ENCODE measurements around the gene WASL. TPM values are rescaled to one million over a fixed set of nuclear protein-coding genes. Genes with fewer than 3 reads are reported as not detected.
"Not testable (repeated sequence)": the region's sequence is repeated elsewhere in the genome, so short reads cannot be mapped to it uniquely, and the experiment has no call there.

The WASL gene
- total RNA-seq = 1 to 10 TPM; 7.1 to 7.3 TPM

- DNase-seq = peak; percentile 88
- Mint-ChIP-seq H3K36me3 (ENCODE audit: low read depth) (peaks cover 21% of the 10 kb centered on the region), H3K27ac (peak within 1 kb of the TSS; percentile 90), H3K4me1 (peaks cover 35% of the 10 kb centered on the region), H3K9me3 (no peaks in the 10 kb centered on the region), H3K27me3 (no peaks in the 10 kb centered on the region), H3K4me3 (peak within 1 kb of the TSS; percentile 100)
- ChIA-PET POLR2A (interaction anchor here (0.7 to 2.3 kb wide), 14 partner anchors 9 to 1181 kb away, joined by 3 to 10 read pairs (median 5); partner anchors contain the start of genes NDUFA5 and POT1), CTCF (interaction anchor here (0.6 to 1.8 kb wide), 14 partner anchors 8 to 190 kb away, joined by 3 to 7 read pairs (median 4); no protein-coding TSS in a partner anchor)
Observed at GRCh38 chr7:123748734-123749536, at the start of gene WASL. WASL (minus strand) TSS chr7:123749003; CDS start chr7:123748734, 269 bp downstream.

GRCh38 chr7:123797673-123798531 lies 49.1 kb upstream of the WASL start:
- ChIA-PET CTCF (interaction anchor here (0.9 to 3.0 kb wide), 3 partner anchors 61 to 71 kb away, joined by 3 to 17 read pairs (median 3); no protein-coding TSS in a partner anchor), POLR2A (no interaction called here)
- Mint-ChIP-seq H3K9me3 (no peaks in the 10 kb centered on the region), H3K4me1 (no peaks in the 10 kb centered on the region), H3K36me3 (ENCODE audit: low read depth) (no peaks in the 10 kb centered on the region), H3K4me3 (no peak overlapping the region), H3K27ac (no peak overlapping the region), H3K27me3 (no peaks in the 10 kb centered on the region)
- no peak for DNase-seq

GRCh38 chr7:123796568-123796967 lies 47.8 kb upstream of the WASL start:
- Mint-ChIP-seq H3K4me3 (no peak overlapping the region), H3K9me3 (no peaks in the 10 kb centered on the region), H3K36me3 (ENCODE audit: low read depth) (no peaks in the 10 kb centered on the region), H3K27me3 (no peaks in the 10 kb centered on the region), H3K4me1 (no peaks in the 10 kb centered on the region), H3K27ac (no peak overlapping the region)
- POLR2A ChIA-PET = no interaction called here
- CTCF ChIA-PET = interaction anchor here (0.6 to 3.0 kb wide), 2 partner anchors 69 to 76 kb away, joined by 4 to 17 read pairs; no protein-coding TSS in a partner anchor
- no peak for DNase-seq

GRCh38 chr7:123795917-123796316 lies 47.1 kb upstream of the WASL start:
- ChIA-PET CTCF (interaction anchor here (0.6 kb wide), 1 partner anchor 11 kb away, joined by 6 read pairs; no protein-coding TSS in a partner anchor), POLR2A (no interaction called here)
- no peaks in the 10 kb centered on the region for H3K36me3 Mint-ChIP-seq (ENCODE audit: low read depth)
- no peak overlapping the region for H3K4me3 Mint-ChIP-seq
- no peaks in the 10 kb centered on the region for H3K27me3 Mint-ChIP-seq
- no peaks in the 10 kb centered on the region for H3K9me3 Mint-ChIP-seq
- H3K27ac Mint-ChIP-seq = no peak overlapping the region
- no peaks in the 10 kb centered on the region for H3K4me1 Mint-ChIP-seq
- no peak for DNase-seq

- DNase-seq; H3K27me3 Mint-ChIP-seq; H3K36me3 Mint-ChIP-seq (ENCODE audit: low read depth); POLR2A ChIA-PET; H3K9me3 Mint-ChIP-seq; H3K4me1 Mint-ChIP-seq; H3K4me3 Mint-ChIP-seq; H3K27ac Mint-ChIP-seq: not testable (repeated sequence)
- CTCF ChIA-PET = interaction anchor here (0.6 kb wide), 1 partner anchor 12 kb away, joined by 6 read pairs; no protein-coding TSS in a partner anchor
Observed at GRCh38 chr7:123795116-123795515, 46.3 kb upstream of the WASL start.

GRCh38 chr7:123792547-123792946 lies 43.7 kb upstream of the WASL start:
- CTCF ChIA-PET = no interaction called here
- H3K9me3 Mint-ChIP-seq = no peaks in the 10 kb centered on the region

GRCh38 chr7:123791001-123791400 lies 42.2 kb upstream of the WASL start:
- no peak overlapping the region for H3K4me3 Mint-ChIP-seq
- DNase-seq = no peak
- no peaks in the 10 kb centered on the region for H3K36me3 Mint-ChIP-seq (ENCODE audit: low read depth)
- H3K27me3 Mint-ChIP-seq = no peaks in the 10 kb centered on the region
- H3K9me3 Mint-ChIP-seq = no peaks in the 10 kb centered on the region
- H3K27ac Mint-ChIP-seq = no peak overlapping the region
- no peaks in the 10 kb centered on the region for H3K4me1 Mint-ChIP-seq
- ChIA-PET POLR2A (no interaction called here), CTCF (interaction anchor here (0.7 kb wide), 1 partner anchor 74 kb away, joined by 3 read pairs; no protein-coding TSS in a partner anchor)

More at GRCh38 chr7:123792547-123792946, 43.7 kb upstream of the WASL start:
- POLR2A ChIA-PET = no interaction called here
- Mint-ChIP-seq H3K36me3 (ENCODE audit: low read depth) (no peaks in the 10 kb centered on the region), H3K27me3 (no peaks in the 10 kb centered on the region), H3K27ac (no peak overlapping the region), H3K4me3 (no peak overlapping the region), H3K4me1 (no peaks in the 10 kb centered on the region)
- no peak for DNase-seq

- Mint-ChIP-seq H3K4me1 (no peaks in the 10 kb centered on the region), H3K27ac (no peak overlapping the region), H3K36me3 (ENCODE audit: low read depth) (no peaks in the 10 kb centered on the region), H3K27me3 (no peaks in the 10 kb centered on the region), H3K4me3 (no peak overlapping the region), H3K9me3 (no peaks in the 10 kb centered on the region)
- DNase-seq = no peak
- ChIA-PET POLR2A (no interaction called here), CTCF (no interaction called here)
Observed at GRCh38 chr7:123789817-123790216, 41.0 kb upstream of the WASL start.

- ChIA-PET CTCF (no interaction called here), POLR2A (no interaction called here)
- H3K27me3 Mint-ChIP-seq = no peaks in the 10 kb centered on the region
- no peak overlapping the region for H3K27ac Mint-ChIP-seq
- no peaks in the 10 kb centered on the region for H3K9me3 Mint-ChIP-seq
- no peak for DNase-seq
- H3K4me1 Mint-ChIP-seq = no peaks in the 10 kb centered on the region
- H3K36me3 Mint-ChIP-seq (ENCODE audit: low read depth) = no peaks in the 10 kb centered on the region
- no peak overlapping the region for H3K4me3 Mint-ChIP-seq
Observed at GRCh38 chr7:123789206-123789784, 40.5 kb upstream of the WASL start.

GRCh38 chr7:123788584-123788983 lies 39.8 kb upstream of the WASL start:
- H3K9me3 Mint-ChIP-seq = no peaks in the 10 kb centered on the region
- CTCF ChIA-PET = interaction anchor here (0.7 kb wide), 1 partner anchor 9 kb away, joined by 3 read pairs; no protein-coding TSS in a partner anchor
- DNase-seq = no peak
- H3K27me3 Mint-ChIP-seq = no peaks in the 10 kb centered on the region
- POLR2A ChIA-PET = no interaction called here
- H3K36me3 Mint-ChIP-seq (ENCODE audit: low read depth) = no peaks in the 10 kb centered on the region
- no peaks in the 10 kb centered on the region for H3K4me1 Mint-ChIP-seq
- H3K4me3 Mint-ChIP-seq = no peak overlapping the region
- no peak overlapping the region for H3K27ac Mint-ChIP-seq

- H3K27ac Mint-ChIP-seq = no peak overlapping the region
- H3K4me3 Mint-ChIP-seq = no peak overlapping the region
- no peaks in the 10 kb centered on the region for H3K36me3 Mint-ChIP-seq (ENCODE audit: low read depth)
- H3K4me1 Mint-ChIP-seq = no peaks in the 10 kb centered on the region
- POLR2A ChIA-PET = no interaction called here
- CTCF ChIA-PET = no interaction called here
- H3K9me3 Mint-ChIP-seq = no peaks in the 10 kb centered on the region
- DNase-seq = no peak
- H3K27me3 Mint-ChIP-seq = no peaks in the 10 kb centered on the region
Observed at GRCh38 chr7:123787220-123788007, 38.6 kb upstream of the WASL start.

GRCh38 chr7:123784263-123784662 lies 35.5 kb upstream of the WASL start:
- POLR2A ChIA-PET = no interaction called here
- peaks cover 6% of the 10 kb centered on the region for H3K27me3 Mint-ChIP-seq
- no peaks in the 10 kb centered on the region for H3K36me3 Mint-ChIP-seq (ENCODE audit: low read depth)
- no peak overlapping the region for H3K4me3 Mint-ChIP-seq
- no peak overlapping the region for H3K27ac Mint-ChIP-seq
- CTCF ChIA-PET = interaction anchor here (1.0 kb wide), 1 partner anchor 8 kb away, joined by 3 read pairs; no protein-coding TSS in a partner anchor
- no peaks in the 10 kb centered on the region for H3K9me3 Mint-ChIP-seq
- DNase-seq = no peak
- no peaks in the 10 kb centered on the region for H3K4me1 Mint-ChIP-seq

Data from activated CD4-positive, alpha-beta memory T cell treated with anti-CD3 and anti-CD28 coated beads, Interleukin-2, amount 10 ng/mL, durations not matched to agents 7 days and 5 days (primary cell).